Smooth muscle cell (in vitro differentiated cells): ENCODE results near the gene SMNDC1. TPM values are rescaled to one million over a fixed set of nuclear protein-coding genes. Genes with fewer than 3 reads are reported as not detected.
A peak's percentile ranks its signal among the peaks of the same experiment; 100 is the strongest.

Experiments used
- DNase-seq: peaks from one replicate; lab custom pipeline; 2025; ENCODE audit not compliant: unreplicated experiment; lab: John Stamatoyannopoulos, UW
- H2AFZ ChIP-seq: fragments of 200-600 bp; sonication (generic); 2 replicates; pipeline ENCODE4 v1.6.0; 2016; ENCODE audit warnings: antibody characterized with exemption, low read depth, mild to moderate bottlenecking
- H3F3A ChIP-seq: fragments of 200-600 bp; sonication (generic); 2 replicates; pipeline ENCODE4 v1.6.0; 2017; ENCODE audit warnings: antibody characterized with exemption, low read depth
- H3K27ac ChIP-seq: fragments of 200-600 bp; sonication (generic); 2 replicates; pipeline ENCODE4 v1.5.1; 2016; ENCODE audit warnings: low read depth, mild to moderate bottlenecking
- H3K27me3 ChIP-seq: fragments of 200-600 bp; sonication (generic); 2 replicates; pipeline ENCODE4 v1.6.1; 2016; ENCODE audit warnings: low read depth, mild to moderate bottlenecking
- H3K36me3 ChIP-seq: fragments of 200-600 bp; sonication (generic); 2 replicates; pipeline ENCODE4 v1.5.1; 2016; ENCODE audit warnings: low read depth
- H3K4me1 ChIP-seq: fragments of 200-600 bp; sonication (generic); 2 replicates; pipeline ENCODE4 v1.5.1; 2016; ENCODE audit warnings: low read depth
- H3K4me2 ChIP-seq: fragments of 200-600 bp; sonication (generic); 2 replicates; pipeline ENCODE4 v1.6.0; 2016; ENCODE audit warnings: mild to moderate bottlenecking
- H3K4me3 ChIP-seq: fragments of 200-600 bp; sonication (generic); 2 replicates; pipeline ENCODE4 v1.5.1; 2016; ENCODE audit warnings: mild to moderate bottlenecking
- H3K79me2 ChIP-seq: fragments of 200-600 bp; sonication (generic); 2 replicates; pipeline ENCODE4 v1.6.0; 2016; ENCODE audit warnings: low read depth, mild to moderate bottlenecking
- H3K9ac ChIP-seq: fragments of 200-600 bp; sonication (generic); 2 replicates; pipeline ENCODE4 v1.6.0; 2016; ENCODE audit warnings: low read depth
- H3K9me3 ChIP-seq: fragments of 200-600 bp; sonication (generic); replicated peaks from 2 replicates; pipeline ENCODE4 v1.5.1; 2016; ENCODE audit warnings: low read depth
- H4K20me1 ChIP-seq: fragments of 200-600 bp; sonication (generic); 2 replicates; pipeline ENCODE4 v1.6.0; 2016; ENCODE audit warnings: low read depth
- CTCF ChIP-seq: fragments of 200-600 bp; sonication (generic); IDR thresholded peaks from 2 replicates; pipeline ENCODE4 v1.5.1; 2017; ENCODE audit warnings: borderline replicate concordance, mild to moderate bottlenecking, antibody characterized with exemption; ENCODE audit not compliant: insufficient read depth, poor library complexity, severe bottlenecking
- WGBS: methylation state at CpG from one replicate; pipeline ENCODE4 v1.1.7; 2016; ENCODE audit warnings: low lambda C conversion rate; 5-methylcytosine and 5-hydroxymethylcytosine counted together
- polyA plus RNA-seq: library from polyadenylated mRNA; unstranded; fragments of >200 nt; fragmentation: Nextera tagmentation; extraction: Ambion mirVana; gene quantifications from 2 replicates; pipeline ENCODE4 v1.2.1, GENCODE V29; 2016
- total RNA-seq: library from RNA; depleted of rRNA; stranded (reverse); fragments of >200 nt; gene quantifications from 2 replicates; pipeline ENCODE4 v1.2.3, GENCODE V29; 2014

Gene SMNDC1
- total and polyA plus RNA-seq, 2 experiments from 2014 or later, result 17.7 to 22.2 TPM

- TF ChIP-seq CTCF, result no peak
- H3K36me3 ChIP-seq, result peaks cover 63% of the 10 kb centered on the region
- no peak overlapping the region for H3K4me2 ChIP-seq
- 92% methylated on average over 1 of the region's 1 CpG for WGBS
- DNase-seq, result no peak
- peaks cover 3% of the 10 kb centered on the region for H3K4me1 ChIP-seq
- no peak overlapping the region for H3K4me3 ChIP-seq
- peaks cover 84% of the 10 kb centered on the region for H4K20me1 ChIP-seq
- no peaks in the 10 kb centered on the region for H3K27me3 ChIP-seq
- peaks cover 9% of the 10 kb centered on the region for H3F3A ChIP-seq
- H3K79me2 ChIP-seq, result peaks cover 38% of the 10 kb centered on the region
- H3K27ac ChIP-seq, result no peak overlapping the region
- H2AFZ ChIP-seq, result no peak overlapping the region
- H3K9me3 ChIP-seq, result peaks cover 7% of the 10 kb centered on the region
- H3K9ac ChIP-seq, result no peak overlapping the region
Measured at GRCh38 chr10:110296966-110297365, 7.8 kb downstream of the SMNDC1 start.

GRCh38 chr10:110286841-110287240 is 17.9 kb downstream of the SMNDC1 start:
- Histone ChIP-seq H3K27ac (peak overlapping the region; percentile 30), H3K9me3 (no peaks in the 10 kb centered on the region), H3F3A (peaks cover 7% of the 10 kb centered on the region), H2AFZ (no peak overlapping the region), H3K4me1 (no peaks in the 10 kb centered on the region), H3K36me3 (no peaks in the 10 kb centered on the region), H3K79me2 (no peaks in the 10 kb centered on the region), H4K20me1 (peaks cover 21% of the 10 kb centered on the region), H3K9ac (no peak overlapping the region), H3K4me2 (no peak overlapping the region), H3K4me3 (no peak overlapping the region), H3K27me3 (no peaks in the 10 kb centered on the region)
- TF ChIP-seq CTCF, result no peak
- no peak for DNase-seq
- WGBS, result 85% methylated on average over 2 of the region's 2 CpGs

DNA sequence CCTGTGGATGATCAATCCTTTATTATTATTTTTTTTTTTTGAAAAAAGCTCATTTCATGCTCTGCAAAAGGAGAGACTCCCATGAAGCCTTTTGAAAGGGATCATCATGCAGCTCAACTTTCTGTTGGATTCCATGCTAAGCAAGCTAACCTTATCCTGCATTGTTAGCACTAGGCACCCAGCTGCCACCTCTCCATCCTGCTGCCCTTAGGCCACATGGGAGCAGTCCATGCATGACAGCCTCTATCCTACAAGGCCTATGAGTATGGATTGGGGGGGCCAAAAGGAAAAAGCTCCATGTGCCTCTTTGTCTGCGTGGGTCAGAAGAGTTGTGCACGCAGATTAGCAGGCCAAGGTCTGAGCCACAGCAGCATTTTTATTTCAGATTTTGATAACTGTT is 19.2 kb downstream of the SMNDC1 start:
- Histone ChIP-seq H3K4me2 (no peak overlapping the region), H3K9me3 (no peaks in the 10 kb centered on the region), H3K36me3 (no peaks in the 10 kb centered on the region), H3K27ac (no peak overlapping the region), H3K27me3 (no peaks in the 10 kb centered on the region), H3K4me3 (no peak overlapping the region), H4K20me1 (peaks cover 13% of the 10 kb centered on the region), H3K9ac (no peak overlapping the region), H3K79me2 (no peaks in the 10 kb centered on the region), H3K4me1 (no peaks in the 10 kb centered on the region), H3F3A (no peaks in the 10 kb centered on the region), H2AFZ (no peak overlapping the region)
- no peak for TF ChIP-seq CTCF
- WGBS, result 97% methylated on average over 2 of the region's 2 CpGs
- DNase-seq, result no peak

DNA sequence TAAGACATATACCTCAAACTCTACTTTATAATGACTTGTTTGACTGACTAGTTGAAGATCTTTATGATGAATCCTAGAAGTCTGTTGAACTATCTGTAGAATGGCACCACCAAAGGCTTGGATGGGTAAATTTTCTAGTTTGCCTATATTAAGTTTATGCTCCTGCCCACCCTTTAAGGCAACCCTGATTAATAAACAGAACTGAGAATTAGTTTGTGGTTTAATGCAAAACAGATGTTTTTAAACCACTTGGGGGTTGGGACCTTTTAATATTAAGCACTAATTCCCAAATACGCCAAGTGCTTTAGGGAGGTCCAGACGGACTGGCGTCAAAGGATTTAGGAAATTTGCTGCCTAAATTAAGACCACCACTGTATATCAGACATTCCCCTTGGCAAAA is 20.5 kb downstream of the SMNDC1 start:
- no peaks in the 10 kb centered on the region for H3K4me1 ChIP-seq
- no peak overlapping the region for H2AFZ ChIP-seq
- H3K4me2 ChIP-seq, result no peak overlapping the region
- no peaks in the 10 kb centered on the region for H3K79me2 ChIP-seq
- TF ChIP-seq CTCF, result no peak
- 90% methylated on average over 3 of the region's 3 CpGs for WGBS
- no peaks in the 10 kb centered on the region for H3K27me3 ChIP-seq
- H3K4me3 ChIP-seq, result no peak overlapping the region
- H3K27ac ChIP-seq, result no peak overlapping the region
- H3K9ac ChIP-seq, result no peak overlapping the region
- peaks cover 3% of the 10 kb centered on the region for H3K36me3 ChIP-seq
- peaks cover 13% of the 10 kb centered on the region for H4K20me1 ChIP-seq
- no peaks in the 10 kb centered on the region for H3F3A ChIP-seq
- DNase-seq, result no peak
- H3K9me3 ChIP-seq, result no peaks in the 10 kb centered on the region
